Activated naive CD4-positive, alpha-beta T cell treated with anti-CD3 and anti-CD28 coated beads, Interleukin-2, amount 50 U/mL, for 24 hours (primary cell): ENCODE measurements around the gene EPS8L3.

ENCODE experiments used
- H3K27ac Mint-ChIP-seq: one replicate; pipeline ENCODE4 v1.8.0; 2021; ENCODE audit warnings: mild to moderate bottlenecking, mixed read lengths
- H3K27me3 Mint-ChIP-seq: one replicate; pipeline ENCODE4 v1.8.0; 2021; ENCODE audit warnings: mixed read lengths
- H3K36me3 Mint-ChIP-seq: one replicate; pipeline ENCODE4 v1.8.0; 2021; ENCODE audit warnings: mixed read lengths
- H3K4me1 Mint-ChIP-seq: one replicate; pipeline ENCODE4 v1.8.0; 2021; ENCODE audit warnings: mixed read lengths
- H3K4me3 Mint-ChIP-seq: one replicate; pipeline ENCODE4 v1.8.0; 2021; ENCODE audit warnings: mild to moderate bottlenecking, mixed read lengths
- H3K9me3 Mint-ChIP-seq: one replicate; pipeline ENCODE4 v1.8.0; 2021; ENCODE audit warnings: mixed read lengths

Gene EPS8L3, protein sequence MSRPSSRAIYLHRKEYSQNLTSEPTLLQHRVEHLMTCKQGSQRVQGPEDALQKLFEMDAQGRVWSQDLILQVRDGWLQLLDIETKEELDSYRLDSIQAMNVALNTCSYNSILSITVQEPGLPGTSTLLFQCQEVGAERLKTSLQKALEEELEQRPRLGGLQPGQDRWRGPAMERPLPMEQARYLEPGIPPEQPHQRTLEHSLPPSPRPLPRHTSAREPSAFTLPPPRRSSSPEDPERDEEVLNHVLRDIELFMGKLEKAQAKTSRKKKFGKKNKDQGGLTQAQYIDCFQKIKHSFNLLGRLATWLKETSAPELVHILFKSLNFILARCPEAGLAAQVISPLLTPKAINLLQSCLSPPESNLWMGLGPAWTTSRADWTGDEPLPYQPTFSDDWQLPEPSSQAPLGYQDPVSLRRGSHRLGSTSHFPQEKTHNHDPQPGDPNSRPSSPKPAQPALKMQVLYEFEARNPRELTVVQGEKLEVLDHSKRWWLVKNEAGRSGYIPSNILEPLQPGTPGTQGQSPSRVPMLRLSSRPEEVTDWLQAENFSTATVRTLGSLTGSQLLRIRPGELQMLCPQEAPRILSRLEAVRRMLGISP

DNA sequence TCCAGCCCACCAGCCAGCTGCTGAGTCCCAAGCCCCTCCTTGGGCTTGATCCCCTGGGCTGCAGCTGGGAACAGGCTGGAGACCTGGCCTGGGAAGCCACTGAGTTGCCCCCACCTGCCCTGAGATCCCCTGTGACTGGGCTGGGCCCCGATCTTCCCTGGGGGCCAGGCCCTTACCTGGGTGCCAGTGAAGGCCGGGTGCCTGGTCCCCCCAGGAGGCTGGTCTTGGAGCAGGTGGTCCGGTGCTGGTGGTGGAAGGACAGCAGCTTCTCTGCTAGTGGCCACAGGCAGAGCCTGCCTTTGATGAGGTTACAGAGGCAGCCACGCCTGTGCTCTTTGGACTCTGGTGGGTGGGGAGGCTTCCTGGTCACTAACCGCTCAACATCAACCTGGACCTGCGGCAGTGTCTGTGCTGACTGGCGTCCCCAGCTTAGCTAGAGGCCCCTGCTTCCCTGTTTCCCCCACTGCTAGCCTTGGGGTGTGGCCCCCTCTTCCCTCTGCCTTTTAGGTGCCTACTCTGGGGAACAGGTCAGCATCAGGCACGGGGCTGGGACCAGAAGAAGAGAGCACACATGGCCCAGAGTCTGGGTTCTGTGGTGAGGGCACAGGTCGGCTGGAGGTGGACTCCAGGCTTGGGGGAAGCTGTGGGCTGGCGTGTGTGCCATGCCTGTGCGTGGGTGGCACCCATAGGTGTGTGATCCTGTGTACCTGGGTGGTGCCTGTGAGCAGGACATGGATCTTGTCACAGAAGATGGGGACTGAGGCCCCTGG, at the start of gene EPS8L3:
EPS8L3 (minus strand) TSS at position 278 of the 770 bp plus-strand sequence. CDS start 2,174 bp downstream, outside the sequence.
- Mint-ChIP-seq H3K9me3 (no peaks in the 10 kb centered on the region), H3K27ac (no peak within 1 kb of the TSS), H3K4me1 (no peaks in the 10 kb centered on the region), H3K36me3 (no peaks in the 10 kb centered on the region), H3K4me3 (no peak within 1 kb of the TSS), H3K27me3 (no peaks in the 10 kb centered on the region)

DNA sequence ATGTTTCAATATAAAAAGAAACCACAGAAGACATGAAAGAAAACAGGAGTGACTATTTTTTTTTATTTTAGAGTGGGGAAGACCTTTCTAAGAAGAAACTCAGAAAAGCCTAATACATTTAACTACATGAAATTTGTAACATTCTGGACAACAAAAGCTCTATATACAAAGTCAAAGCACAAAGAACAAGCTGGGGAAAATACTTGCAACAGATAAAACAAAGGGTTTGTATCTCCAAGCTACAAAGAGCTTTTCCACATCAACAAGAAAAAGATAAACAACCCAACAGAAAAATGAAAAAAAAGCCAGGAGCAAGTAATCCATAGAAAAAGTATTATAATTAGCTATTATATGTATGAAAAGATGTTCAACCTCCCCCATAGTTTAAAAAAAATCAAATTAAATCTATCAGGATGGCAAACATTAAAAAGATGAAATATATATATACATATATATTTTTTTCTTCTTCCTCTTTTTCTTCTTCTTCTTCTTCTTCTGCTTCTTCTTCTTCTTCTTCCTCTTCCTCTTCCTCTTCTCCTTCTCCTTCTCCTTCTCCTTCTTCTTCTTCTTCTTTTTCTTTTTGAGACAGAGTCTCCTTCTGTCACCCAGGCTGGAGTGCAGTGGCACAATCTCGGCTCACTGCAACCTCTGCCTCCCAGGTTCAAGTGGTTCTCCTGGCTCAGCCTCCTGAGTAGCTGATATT, 49.1 kb upstream of the EPS8L3 start:
- Mint-ChIP-seq H3K27ac (no peak overlapping the region), H3K4me1 (peaks cover 19% of the 10 kb centered on the region), H3K9me3 (no peaks in the 10 kb centered on the region), H3K27me3 (no peaks in the 10 kb centered on the region), H3K4me3 (no peak overlapping the region), H3K36me3 (peaks cover 6% of the 10 kb centered on the region)

DNA sequence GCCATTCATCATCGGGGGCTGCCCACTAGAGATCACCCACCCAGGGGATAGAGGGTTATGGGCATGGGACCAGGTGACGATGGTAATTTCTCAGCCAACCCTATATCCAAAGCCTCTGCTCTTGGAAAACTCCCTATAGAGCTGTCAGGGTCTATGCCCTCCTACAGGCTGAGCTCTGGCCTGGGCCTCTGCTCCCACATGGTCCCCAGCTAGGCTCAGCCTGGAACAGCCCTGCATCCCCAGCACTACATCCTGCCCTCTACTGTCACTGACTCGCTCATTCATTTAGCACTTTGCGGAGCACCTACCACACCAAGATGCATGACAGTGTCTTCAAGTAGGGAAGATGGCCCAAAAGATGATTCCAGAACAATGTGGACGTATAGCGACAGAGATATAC, 45.0 kb upstream of the EPS8L3 start:
- Mint-ChIP-seq H3K4me3 (no peak overlapping the region), H3K27ac (no peak overlapping the region), H3K27me3 (no peaks in the 10 kb centered on the region), H3K4me1 (peaks cover 33% of the 10 kb centered on the region), H3K36me3 (no peaks in the 10 kb centered on the region), H3K9me3 (no peaks in the 10 kb centered on the region)

DNA sequence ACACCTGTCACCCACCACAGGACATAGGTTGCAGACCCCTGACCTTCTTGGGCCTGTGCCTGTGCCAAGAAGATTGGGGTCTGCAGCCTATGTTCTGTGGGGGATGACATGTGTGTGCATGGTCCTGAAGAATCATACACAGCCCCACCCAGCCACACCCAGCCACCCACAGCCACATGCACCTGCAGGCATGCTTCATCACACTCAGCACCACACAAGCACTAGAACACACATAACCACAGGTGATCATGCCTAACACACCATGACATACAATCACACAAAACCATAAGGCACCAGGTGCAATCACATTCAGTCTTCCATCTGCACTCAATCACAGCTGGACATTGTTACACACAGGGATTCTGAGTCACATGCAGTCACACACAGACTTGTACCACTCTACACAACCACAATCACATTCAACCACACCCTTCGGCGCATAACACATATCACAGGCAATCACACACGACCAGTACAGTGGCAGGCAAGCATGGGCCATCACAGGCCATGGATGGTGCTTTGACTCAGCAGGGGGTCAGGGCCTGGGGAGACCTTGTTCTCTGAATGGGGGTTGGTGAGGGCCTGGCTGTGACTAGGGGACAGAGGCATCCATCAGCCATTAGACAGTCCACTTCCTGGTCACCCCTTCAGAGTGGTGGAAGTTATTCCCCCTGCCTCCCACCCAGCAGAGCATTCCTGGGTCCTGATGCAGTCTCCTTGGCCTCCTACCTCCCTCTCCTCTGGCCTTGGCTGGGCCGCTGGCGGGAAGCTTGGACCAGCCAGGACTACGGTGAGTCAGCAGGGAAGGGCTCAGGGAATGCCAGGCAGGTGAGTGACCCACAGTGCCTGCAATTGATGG, 44.3 kb upstream of the EPS8L3 start:
- no peak overlapping the region for H3K27ac Mint-ChIP-seq
- no peaks in the 10 kb centered on the region for H3K27me3 Mint-ChIP-seq
- H3K4me1 Mint-ChIP-seq = peaks cover 37% of the 10 kb centered on the region
- no peak overlapping the region for H3K4me3 Mint-ChIP-seq
- H3K9me3 Mint-ChIP-seq = no peaks in the 10 kb centered on the region
- H3K36me3 Mint-ChIP-seq = no peaks in the 10 kb centered on the region

DNA sequence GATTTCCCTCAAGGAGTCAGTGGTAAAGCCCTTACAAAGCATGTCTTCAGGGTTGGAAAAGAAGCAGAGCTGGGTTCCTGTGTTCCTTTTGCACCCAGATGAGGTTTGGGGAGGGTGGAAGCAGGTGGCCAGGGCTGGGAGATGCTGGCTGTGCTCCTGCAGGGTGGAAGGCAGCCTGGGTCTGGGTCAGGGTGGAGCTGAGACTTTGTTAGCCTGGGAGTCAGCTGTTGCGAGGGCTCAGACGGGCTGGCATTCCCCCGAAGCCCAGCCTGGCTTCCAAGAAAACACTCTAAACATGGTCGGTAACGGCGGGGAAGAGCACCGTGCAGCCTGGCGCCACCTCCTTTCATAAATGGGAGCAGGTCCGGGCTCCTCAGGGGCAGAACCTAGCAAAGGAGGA, 43.7 kb upstream of the EPS8L3 start:
- H3K27ac Mint-ChIP-seq = no peak overlapping the region
- H3K4me1 Mint-ChIP-seq = peaks cover 39% of the 10 kb centered on the region
- no peaks in the 10 kb centered on the region for H3K9me3 Mint-ChIP-seq
- H3K36me3 Mint-ChIP-seq = no peaks in the 10 kb centered on the region
- H3K27me3 Mint-ChIP-seq = no peaks in the 10 kb centered on the region
- no peak overlapping the region for H3K4me3 Mint-ChIP-seq

DNA sequence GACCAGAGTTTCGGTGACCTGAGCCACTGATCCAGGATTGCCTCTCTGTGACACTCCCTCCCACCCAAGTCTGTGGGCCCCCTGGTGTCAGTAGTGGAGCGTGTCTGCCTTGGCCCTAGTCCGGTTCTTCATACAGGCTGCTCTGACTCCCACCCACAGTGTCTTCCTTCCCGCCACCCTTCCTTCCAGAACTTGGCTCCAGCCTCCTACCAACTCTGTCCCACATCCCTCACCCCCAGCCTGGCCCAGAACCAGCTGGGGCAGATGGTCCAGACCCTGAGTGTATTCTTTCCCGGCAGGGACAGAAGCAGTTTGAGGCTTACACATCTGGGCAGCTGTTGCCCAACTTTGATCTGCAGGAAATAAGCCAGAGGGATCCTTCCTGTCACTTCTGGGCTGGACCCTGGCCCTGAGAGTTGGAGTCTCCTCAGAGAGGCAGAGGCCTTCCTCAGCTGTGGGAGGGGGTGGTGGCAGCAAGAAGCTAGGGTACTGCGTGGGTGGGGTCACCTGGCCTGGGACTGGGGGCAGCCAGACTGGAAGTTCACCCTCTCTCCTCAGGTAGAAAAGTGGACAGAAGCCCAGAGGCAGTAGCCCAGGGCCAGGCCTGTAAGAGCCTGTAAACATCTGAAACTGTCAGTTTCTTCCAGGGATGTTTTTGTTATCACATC, 43.1 kb upstream of the EPS8L3 start:
- no peaks in the 10 kb centered on the region for H3K9me3 Mint-ChIP-seq
- H3K4me3 Mint-ChIP-seq = no peak overlapping the region
- H3K27me3 Mint-ChIP-seq = no peaks in the 10 kb centered on the region
- no peak overlapping the region for H3K27ac Mint-ChIP-seq
- peaks cover 44% of the 10 kb centered on the region for H3K4me1 Mint-ChIP-seq
- no peaks in the 10 kb centered on the region for H3K36me3 Mint-ChIP-seq

DNA sequence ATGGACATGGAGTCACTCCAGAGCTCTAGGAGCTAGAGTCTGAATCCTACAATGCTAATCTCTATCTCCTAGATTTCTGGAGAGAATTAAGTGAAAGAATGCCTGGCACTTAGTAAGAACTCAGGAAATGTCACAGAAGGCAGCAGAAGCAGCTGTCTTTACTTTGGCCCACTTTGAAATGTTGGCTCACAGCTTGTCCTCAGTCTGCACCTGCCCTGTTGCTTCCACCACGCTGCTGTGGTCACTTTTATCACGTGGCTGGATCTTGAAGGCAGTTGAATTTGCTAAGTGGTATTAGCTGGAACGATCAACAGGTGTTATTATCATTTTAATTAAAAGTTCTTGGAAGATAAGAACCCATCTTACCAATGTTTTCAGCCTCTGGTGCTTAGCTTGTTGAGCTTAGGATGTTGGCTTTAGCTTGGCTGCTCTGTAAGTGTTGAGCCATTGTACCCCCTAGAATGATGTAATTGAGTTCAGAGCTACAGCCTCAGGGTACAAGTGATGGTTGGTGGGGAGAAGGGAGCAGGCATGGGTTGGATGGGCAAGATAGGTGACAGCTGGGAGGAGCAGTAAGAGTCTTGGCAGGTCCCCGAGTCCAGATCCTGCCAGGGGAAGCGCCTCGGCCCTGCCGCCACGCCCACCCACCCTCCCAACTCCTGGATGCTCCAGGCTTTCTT, 41.9 kb upstream of the EPS8L3 start:
- H3K27ac Mint-ChIP-seq = no peak overlapping the region
- no peaks in the 10 kb centered on the region for H3K9me3 Mint-ChIP-seq
- H3K36me3 Mint-ChIP-seq = no peaks in the 10 kb centered on the region
- peaks cover 56% of the 10 kb centered on the region for H3K4me1 Mint-ChIP-seq
- H3K4me3 Mint-ChIP-seq = no peak overlapping the region
- H3K27me3 Mint-ChIP-seq = no peaks in the 10 kb centered on the region

DNA sequence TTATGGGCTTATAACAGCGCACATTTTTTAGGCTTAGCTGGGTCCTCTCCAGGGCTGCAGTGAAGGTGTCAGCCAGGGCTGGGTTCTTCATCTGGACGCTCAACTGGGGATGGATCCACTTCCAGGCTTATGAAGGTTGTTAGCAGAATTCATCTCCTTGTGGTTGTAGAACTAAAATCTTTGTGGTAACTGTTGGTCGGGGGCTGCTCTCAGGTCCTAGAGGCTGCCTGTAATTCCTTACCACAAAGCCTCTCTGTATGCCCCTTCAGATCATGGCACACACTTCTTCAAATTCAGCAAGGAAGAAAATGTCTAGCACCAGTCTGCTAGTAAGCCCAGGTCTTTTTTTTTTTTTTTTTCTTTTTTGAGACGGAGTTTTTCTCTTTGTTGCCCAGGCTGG, 40.9 kb upstream of the EPS8L3 start:
- Mint-ChIP-seq H3K36me3 (no peaks in the 10 kb centered on the region), H3K9me3 (no peaks in the 10 kb centered on the region), H3K27me3 (no peaks in the 10 kb centered on the region), H3K27ac (no peak overlapping the region), H3K4me1 (peaks cover 63% of the 10 kb centered on the region), H3K4me3 (no peak overlapping the region)

DNA sequence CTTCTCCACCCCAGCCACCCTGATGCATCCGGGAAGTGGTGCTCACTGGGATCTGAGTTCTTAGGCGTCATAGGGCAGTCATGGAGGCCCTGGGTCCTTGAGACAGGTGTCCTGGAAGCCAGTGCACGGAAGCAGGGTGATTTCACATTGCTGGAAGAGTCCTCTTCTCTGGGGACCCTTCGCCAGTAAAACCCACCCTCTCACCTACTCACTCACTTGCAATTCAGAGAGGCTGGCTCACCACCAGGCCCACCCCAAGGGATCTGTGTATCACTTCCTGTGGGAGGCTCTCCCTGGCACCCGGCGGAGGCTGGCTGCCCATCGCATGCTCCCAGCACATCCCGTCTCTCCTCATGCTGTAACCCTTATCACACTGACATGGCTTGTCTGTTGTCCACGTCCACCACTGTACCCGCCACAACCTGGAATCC, 40.2 kb upstream of the EPS8L3 start:
- Mint-ChIP-seq H3K27me3 (no peaks in the 10 kb centered on the region), H3K9me3 (no peaks in the 10 kb centered on the region), H3K4me1 (peaks cover 67% of the 10 kb centered on the region), H3K36me3 (no peaks in the 10 kb centered on the region), H3K4me3 (no peak overlapping the region), H3K27ac (peak overlapping the region; percentile 59)

DNA sequence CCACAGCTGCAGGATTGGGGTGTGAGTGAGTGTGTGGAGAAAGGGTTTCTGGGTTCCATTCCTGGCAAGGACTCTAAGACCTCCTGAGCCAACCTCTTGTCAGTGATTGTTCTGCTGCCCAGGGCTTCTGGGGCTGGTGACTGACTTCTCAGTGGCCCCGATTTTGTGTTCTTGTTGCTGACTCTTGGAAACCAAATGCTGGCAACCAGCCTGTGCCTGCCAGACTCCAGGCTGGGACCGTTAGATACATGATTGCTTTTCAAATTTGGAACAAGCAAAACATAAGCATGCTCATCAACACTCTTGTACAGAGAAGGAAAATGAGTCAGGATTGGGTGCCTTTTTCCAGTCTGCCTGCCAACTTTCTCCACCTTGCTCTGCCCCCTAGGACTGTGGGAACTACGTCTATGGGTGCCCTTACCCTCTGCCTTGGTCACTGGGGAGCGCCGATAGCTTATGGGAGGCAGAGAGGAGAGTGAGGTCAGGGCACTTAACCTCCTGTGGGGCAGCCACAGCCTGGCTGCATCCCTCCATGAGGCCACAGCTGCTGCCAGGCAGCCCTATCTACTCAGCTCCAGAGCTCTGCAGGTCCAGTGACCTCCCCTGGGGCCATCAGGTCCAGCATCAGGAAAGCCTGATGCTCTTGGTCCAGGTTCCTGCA, 39.3 kb upstream of the EPS8L3 start:
- H3K27me3 Mint-ChIP-seq = no peaks in the 10 kb centered on the region
- peak overlapping the region; percentile 53 for H3K4me3 Mint-ChIP-seq
- peak overlapping the region; percentile 75 for H3K27ac Mint-ChIP-seq
- no peaks in the 10 kb centered on the region for H3K36me3 Mint-ChIP-seq
- no peaks in the 10 kb centered on the region for H3K9me3 Mint-ChIP-seq
- peaks cover 70% of the 10 kb centered on the region for H3K4me1 Mint-ChIP-seq

DNA sequence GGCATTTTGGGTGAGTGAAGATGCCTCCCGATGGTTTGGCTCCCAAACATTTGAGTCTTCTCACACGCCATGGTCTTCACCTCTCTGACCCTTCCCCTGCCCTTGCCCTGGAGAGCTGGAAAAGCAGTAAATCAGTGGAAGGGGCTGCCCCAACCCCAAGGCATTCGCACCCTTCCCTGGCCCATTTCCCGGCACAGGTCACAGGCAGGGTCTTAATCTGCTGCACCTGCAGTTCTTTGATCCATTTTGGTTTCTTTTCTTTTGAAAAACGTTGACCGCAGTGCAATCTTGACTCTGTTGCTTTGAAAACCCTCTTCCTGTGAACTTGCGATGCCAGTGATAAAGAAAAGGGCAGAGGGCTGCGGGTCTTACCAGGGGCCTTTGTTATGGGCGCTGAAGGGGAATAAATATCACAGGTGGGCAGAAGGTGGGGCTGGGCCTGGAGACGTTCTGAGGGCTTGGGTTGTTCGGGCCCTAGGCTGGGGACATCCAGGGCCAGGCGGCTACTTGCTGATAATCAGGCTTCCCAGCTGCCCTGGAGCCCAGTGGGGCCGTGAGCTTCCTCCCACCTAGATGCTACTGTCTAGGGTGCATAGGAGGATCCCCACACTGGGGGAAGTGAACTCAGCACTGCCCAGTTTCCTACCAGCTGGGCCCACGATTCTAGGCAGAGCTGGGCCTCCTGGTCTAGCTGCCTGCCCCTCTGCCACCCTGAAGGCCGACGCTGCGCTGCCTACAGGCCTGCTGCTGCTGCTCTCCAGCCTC, 38.6 kb upstream of the EPS8L3 start:
- peaks cover 73% of the 10 kb centered on the region for H3K4me1 Mint-ChIP-seq
- H3K36me3 Mint-ChIP-seq = no peaks in the 10 kb centered on the region
- H3K27ac Mint-ChIP-seq = peak overlapping the region; percentile 75
- no peaks in the 10 kb centered on the region for H3K9me3 Mint-ChIP-seq
- H3K4me3 Mint-ChIP-seq = peak overlapping the region; percentile 53
- H3K27me3 Mint-ChIP-seq = no peaks in the 10 kb centered on the region

DNA sequence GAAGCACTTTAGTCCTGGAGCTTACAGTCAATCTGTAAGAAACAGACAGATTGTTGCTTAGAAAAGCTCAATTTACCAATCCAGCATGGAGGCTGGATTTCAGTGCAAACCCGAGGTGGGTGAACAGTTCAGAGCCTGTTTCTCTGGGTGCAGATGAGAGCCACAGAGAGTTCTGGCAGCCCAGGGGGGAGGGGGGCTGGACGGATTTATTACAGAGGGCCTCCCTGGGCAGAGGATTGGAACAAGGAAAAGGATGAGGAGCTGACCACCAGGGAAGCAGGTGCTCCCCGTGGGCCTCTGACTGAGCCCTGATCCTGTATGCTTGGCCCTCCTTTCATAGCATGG, 38.0 kb upstream of the EPS8L3 start:
- Mint-ChIP-seq H3K36me3 (no peaks in the 10 kb centered on the region), H3K9me3 (no peaks in the 10 kb centered on the region), H3K27ac (peak overlapping the region; percentile 72), H3K27me3 (no peaks in the 10 kb centered on the region), H3K4me3 (peak overlapping the region; percentile 11), H3K4me1 (peaks cover 75% of the 10 kb centered on the region)

DNA sequence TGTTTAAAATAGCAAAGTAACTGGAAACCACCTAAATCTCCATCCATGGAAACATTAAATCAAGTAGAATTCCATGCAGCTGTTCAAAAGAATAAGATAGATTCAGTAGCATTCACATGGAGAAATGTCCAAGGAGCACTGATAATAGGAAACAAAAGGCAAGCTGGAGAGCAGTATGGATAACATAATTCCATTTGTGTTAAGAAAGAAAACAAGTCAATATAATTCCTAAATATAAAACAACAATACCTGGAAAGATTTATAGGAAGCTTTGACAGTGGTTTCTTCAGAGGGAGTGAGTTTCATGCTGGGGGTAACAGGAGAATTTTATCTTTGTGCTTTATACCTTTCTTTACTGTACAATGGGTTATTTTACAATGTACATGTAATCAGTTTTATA, 36.6 kb upstream of the EPS8L3 start:
- peak overlapping the region; percentile 80 for H3K27ac Mint-ChIP-seq
- no peaks in the 10 kb centered on the region for H3K27me3 Mint-ChIP-seq
- peaks cover 73% of the 10 kb centered on the region for H3K4me1 Mint-ChIP-seq
- H3K36me3 Mint-ChIP-seq = no peaks in the 10 kb centered on the region
- no peak overlapping the region for H3K4me3 Mint-ChIP-seq
- H3K9me3 Mint-ChIP-seq = no peaks in the 10 kb centered on the region
